Measurements from ENCODE around the gene MASP1. TPM values are rescaled to one million over a fixed set of nuclear protein-coding genes. Genes with fewer than 3 reads are reported as not detected.

MASP1 gene
- polyA plus RNA-seq, 1 donor from 2014 or later: 0.19 TPM

DNA sequence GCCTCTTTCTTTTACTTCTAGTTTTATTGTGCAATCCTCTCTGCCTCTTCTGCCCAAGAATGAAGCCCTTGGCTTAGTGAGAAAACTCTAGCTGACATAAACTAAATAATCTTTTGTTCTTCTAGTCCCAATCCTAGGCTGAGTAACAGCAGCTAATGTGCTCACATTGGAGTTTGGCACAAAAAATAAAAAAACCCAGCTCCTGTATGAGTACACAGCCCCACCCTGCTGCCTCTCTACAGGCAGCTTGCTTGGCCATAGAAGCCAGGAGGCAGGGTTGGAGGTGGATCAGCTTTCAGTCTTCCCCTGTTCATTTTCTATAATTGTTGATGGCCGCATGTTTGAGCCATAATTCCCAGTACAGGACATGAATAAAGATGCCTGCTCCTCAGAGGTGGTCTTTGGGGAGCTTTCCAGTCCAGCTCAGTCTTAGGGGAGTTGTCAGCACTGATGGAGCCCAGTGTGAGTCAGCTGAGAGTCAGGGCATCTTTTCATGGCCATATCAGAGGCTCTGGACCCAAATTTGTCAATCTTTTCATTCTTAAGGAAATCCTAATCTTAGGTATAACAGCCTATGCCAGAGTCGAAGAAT, 47.5 kb downstream of the MASP1 start:
- no peaks in the 10 kb centered on the region for H3F3A ChIP-seq (ENCODE audit: insufficient read depth, low read length, poor library complexity, severe bottlenecking)
- H2AFZ ChIP-seq (ENCODE audit: low read depth, low read length): no peak overlapping the region
- H4K20me1 ChIP-seq (ENCODE audit: insufficient read depth): no peaks in the 10 kb centered on the region
- no peaks in the 10 kb centered on the region for H3K9me3 ChIP-seq (ENCODE audit: low read length)
- no peaks in the 10 kb centered on the region for H3K27me3 ChIP-seq (ENCODE audit: insufficient read depth, low read depth, low read length)
- H3K36me3 ChIP-seq (ENCODE audit: insufficient read depth, low read length): no peaks in the 10 kb centered on the region
- no peaks in the 10 kb centered on the region for H3K79me2 ChIP-seq (replicated peaks; ENCODE audit: insufficient read depth, low read length)
- TF ChIP-seq, protein P1, sequence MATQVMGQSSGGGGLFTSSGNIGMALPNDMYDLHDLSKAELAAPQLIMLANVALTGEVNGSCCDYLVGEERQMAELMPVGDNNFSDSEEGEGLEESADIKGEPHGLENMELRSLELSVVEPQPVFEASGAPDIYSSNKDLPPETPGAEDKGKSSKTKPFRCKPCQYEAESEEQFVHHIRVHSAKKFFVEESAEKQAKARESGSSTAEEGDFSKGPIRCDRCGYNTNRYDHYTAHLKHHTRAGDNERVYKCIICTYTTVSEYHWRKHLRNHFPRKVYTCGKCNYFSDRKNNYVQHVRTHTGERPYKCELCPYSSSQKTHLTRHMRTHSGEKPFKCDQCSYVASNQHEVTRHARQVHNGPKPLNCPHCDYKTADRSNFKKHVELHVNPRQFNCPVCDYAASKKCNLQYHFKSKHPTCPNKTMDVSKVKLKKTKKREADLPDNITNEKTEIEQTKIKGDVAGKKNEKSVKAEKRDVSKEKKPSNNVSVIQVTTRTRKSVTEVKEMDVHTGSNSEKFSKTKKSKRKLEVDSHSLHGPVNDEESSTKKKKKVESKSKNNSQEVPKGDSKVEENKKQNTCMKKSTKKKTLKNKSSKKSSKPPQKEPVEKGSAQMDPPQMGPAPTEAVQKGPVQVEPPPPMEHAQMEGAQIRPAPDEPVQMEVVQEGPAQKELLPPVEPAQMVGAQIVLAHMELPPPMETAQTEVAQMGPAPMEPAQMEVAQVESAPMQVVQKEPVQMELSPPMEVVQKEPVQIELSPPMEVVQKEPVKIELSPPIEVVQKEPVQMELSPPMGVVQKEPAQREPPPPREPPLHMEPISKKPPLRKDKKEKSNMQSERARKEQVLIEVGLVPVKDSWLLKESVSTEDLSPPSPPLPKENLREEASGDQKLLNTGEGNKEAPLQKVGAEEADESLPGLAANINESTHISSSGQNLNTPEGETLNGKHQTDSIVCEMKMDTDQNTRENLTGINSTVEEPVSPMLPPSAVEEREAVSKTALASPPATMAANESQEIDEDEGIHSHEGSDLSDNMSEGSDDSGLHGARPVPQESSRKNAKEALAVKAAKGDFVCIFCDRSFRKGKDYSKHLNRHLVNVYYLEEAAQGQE (IDR thresholded peaks at IDR 0.05; ENCODE audit: borderline replicate concordance): no peak
- TF ChIP-seq SMC3 (conservative IDR thresholded peaks at IDR 0.05; ENCODE audit: poor library complexity) (no peak), TAF1 (IDR thresholded peaks at IDR 0.05; ENCODE audit: low read depth) (no peak)
- TF ChIP-seq, protein P2, sequence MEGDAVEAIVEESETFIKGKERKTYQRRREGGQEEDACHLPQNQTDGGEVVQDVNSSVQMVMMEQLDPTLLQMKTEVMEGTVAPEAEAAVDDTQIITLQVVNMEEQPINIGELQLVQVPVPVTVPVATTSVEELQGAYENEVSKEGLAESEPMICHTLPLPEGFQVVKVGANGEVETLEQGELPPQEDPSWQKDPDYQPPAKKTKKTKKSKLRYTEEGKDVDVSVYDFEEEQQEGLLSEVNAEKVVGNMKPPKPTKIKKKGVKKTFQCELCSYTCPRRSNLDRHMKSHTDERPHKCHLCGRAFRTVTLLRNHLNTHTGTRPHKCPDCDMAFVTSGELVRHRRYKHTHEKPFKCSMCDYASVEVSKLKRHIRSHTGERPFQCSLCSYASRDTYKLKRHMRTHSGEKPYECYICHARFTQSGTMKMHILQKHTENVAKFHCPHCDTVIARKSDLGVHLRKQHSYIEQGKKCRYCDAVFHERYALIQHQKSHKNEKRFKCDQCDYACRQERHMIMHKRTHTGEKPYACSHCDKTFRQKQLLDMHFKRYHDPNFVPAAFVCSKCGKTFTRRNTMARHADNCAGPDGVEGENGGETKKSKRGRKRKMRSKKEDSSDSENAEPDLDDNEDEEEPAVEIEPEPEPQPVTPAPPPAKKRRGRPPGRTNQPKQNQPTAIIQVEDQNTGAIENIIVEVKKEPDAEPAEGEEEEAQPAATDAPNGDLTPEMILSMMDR (IDR thresholded peaks at IDR 0.05; ENCODE audit: poor library complexity, severe bottlenecking): no peak
- no peak overlapping the region for H3K4me2 ChIP-seq (ENCODE audit: low read length)
- no peak overlapping the region for H3K4me3 ChIP-seq (ENCODE audit: low read length)
- H3K9ac ChIP-seq (ENCODE audit: low read length): no peak overlapping the region
- no peak overlapping the region for H3K27ac ChIP-seq (ENCODE audit: low read length)
- H3K9me2 ChIP-seq (ENCODE audit: insufficient read depth, low read length): no peaks in the 10 kb centered on the region

DNA sequence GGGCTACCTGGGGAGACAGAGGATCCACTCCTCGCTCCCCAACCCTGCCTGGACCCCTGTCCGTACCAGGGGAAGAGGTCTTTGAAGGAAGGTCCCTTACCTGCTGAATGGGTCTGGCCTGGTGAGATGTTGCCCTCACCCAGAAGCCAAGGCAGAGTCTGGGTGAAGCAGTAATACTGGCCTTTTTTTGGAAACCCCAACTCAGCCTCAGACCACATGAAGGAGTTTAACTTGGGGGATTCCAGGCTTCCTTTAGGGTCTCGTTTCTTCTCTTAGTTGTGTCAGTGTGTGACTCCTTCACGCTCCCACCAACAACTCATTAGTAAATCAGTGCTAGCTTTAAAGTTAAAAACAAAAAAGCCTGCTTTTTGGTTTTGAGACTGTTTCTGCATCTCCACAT, 48.6 kb downstream of the MASP1 start:
- H3K79me2 ChIP-seq (replicated peaks; ENCODE audit: insufficient read depth, low read length): no peaks in the 10 kb centered on the region
- H3K27ac ChIP-seq (ENCODE audit: low read length): no peak overlapping the region
- no peak overlapping the region for H3K4me2 ChIP-seq (ENCODE audit: low read length)
- no peak overlapping the region for H3K9ac ChIP-seq (ENCODE audit: low read length)
- no peaks in the 10 kb centered on the region for H3K27me3 ChIP-seq (ENCODE audit: insufficient read depth, low read depth, low read length)
- no peaks in the 10 kb centered on the region for H3K9me3 ChIP-seq (ENCODE audit: low read length)
- H4K20me1 ChIP-seq (ENCODE audit: insufficient read depth): no peaks in the 10 kb centered on the region
- no peak overlapping the region for H3K4me3 ChIP-seq (ENCODE audit: low read length)
- no peaks in the 10 kb centered on the region for H3F3A ChIP-seq (ENCODE audit: insufficient read depth, low read length, poor library complexity, severe bottlenecking)
- no peak overlapping the region for H2AFZ ChIP-seq (ENCODE audit: low read depth, low read length)
- no peak for TF ChIP-seq SMC3 (conservative IDR thresholded peaks at IDR 0.05; ENCODE audit: poor library complexity)
- no peak for TF ChIP-seq EP300 (conservative IDR thresholded peaks at IDR 0.05; ENCODE audit: poor library complexity, severe bottlenecking)
- TF ChIP-seq MXI1 (conservative IDR thresholded peaks at IDR 0.05; ENCODE audit: poor library complexity, severe bottlenecking): no peak
- TF ChIP-seq POLR2AphosphoS5 (IDR thresholded peaks at IDR 0.05): no peak
- TF ChIP-seq, protein P1 (IDR thresholded peaks at IDR 0.05; ENCODE audit: borderline replicate concordance): no peak
- TF ChIP-seq EZH2 (IDR thresholded peaks at IDR 0.05; ENCODE audit: borderline replicate concordance, insufficient read depth, low read length, poor library complexity, severe bottlenecking): no peak
- TF ChIP-seq, protein P2 (IDR thresholded peaks at IDR 0.05; ENCODE audit: poor library complexity, severe bottlenecking): no peak
- TF ChIP-seq TAF1 (IDR thresholded peaks at IDR 0.05; ENCODE audit: low read depth): no peak
- TF ChIP-seq RAD21 (conservative IDR thresholded peaks at IDR 0.05): no peak
- H3K36me3 ChIP-seq (ENCODE audit: insufficient read depth, low read length): no peaks in the 10 kb centered on the region
- no peaks in the 10 kb centered on the region for H3K9me2 ChIP-seq (ENCODE audit: insufficient read depth, low read length)

Measured in neural cell (in vitro differentiated cells).